Esophagus squamous epithelium (tissue), 4 donors: ENCODE data around the gene WDR1.

Source experiments
- POLR2A ChIP-seq, 4 donors: fragments of 450-650 bp; IDR thresholded peaks; one replicate each; pipeline ENCODE4 v1.6.1; 2017; ENCODE audit warnings: antibody characterized with exemption in 4 of 4, mild to moderate bottlenecking in 4 of 4, moderate library complexity in 3 of 4
- TF ChIP-seq, protein P1 (sequence below), 6 experiments: fragments of 450-650 bp in 4 of 6; fragments of 200-600 bp in 2 of 6; sonication (generic) in 2 of 6; IDR thresholded peaks; one replicate each; pipeline ENCODE4 v1.5.1; 2016 to 2019; ENCODE audit warnings: antibody characterized with exemption in 6 of 6, mild to moderate bottlenecking in 4 of 6, moderate library complexity in 4 of 6

DNA sequence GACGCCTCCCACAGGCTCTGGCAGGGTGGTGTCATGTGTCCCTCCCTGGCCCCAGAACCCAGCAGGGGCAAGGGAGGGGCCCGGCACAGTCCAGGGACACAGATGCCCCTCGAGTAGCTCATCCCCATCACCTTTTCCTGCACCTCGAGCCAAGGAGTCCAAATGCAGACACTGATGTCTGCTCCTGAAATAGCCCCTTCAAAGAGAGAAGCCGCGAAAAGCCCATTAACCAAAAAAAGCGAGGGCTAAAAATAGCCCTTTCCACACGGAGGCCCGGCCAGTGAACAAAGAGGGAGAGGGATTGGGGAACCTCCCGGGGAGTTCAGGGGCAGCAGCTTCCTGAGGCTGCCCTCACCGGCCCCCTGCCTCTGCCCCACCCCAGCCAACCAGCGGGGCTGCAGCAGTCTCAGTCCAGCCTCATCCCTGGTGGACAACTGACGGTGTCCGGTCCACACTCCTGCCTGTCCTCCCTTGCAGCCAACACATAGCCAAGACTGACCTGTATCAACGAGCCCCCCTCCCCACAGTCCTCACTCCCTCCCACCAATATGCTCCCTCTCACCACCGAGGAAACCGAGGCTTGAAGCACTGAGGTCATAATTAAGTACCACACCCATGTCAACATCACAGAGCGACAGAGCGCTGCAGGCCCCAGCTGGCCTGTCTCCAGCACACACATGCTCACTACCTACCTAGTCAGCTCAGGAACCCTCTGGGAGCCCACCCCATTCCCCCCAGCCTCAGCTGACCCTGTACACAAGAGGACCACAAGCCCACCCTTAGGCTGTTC, 23.9 kb downstream of the WDR1 start:
- TF ChIP-seq, protein P1, sequence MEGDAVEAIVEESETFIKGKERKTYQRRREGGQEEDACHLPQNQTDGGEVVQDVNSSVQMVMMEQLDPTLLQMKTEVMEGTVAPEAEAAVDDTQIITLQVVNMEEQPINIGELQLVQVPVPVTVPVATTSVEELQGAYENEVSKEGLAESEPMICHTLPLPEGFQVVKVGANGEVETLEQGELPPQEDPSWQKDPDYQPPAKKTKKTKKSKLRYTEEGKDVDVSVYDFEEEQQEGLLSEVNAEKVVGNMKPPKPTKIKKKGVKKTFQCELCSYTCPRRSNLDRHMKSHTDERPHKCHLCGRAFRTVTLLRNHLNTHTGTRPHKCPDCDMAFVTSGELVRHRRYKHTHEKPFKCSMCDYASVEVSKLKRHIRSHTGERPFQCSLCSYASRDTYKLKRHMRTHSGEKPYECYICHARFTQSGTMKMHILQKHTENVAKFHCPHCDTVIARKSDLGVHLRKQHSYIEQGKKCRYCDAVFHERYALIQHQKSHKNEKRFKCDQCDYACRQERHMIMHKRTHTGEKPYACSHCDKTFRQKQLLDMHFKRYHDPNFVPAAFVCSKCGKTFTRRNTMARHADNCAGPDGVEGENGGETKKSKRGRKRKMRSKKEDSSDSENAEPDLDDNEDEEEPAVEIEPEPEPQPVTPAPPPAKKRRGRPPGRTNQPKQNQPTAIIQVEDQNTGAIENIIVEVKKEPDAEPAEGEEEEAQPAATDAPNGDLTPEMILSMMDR (IDR thresholded peaks at IDR 0.05): no peak
- TF ChIP-seq POLR2A (IDR thresholded peaks at IDR 0.05): no peak
